B cell (primary cell): ENCODE results near the gene INSYN2A.

ENCODE experiments used
- EZH2 ChIP-seq: IDR thresholded peaks from 2 replicates; pipeline ENCODE4 v1.6.1; 2012; ENCODE audit warnings: borderline replicate concordance, low read depth, mild to moderate bottlenecking, moderate library complexity, low read length; ENCODE audit not compliant: insufficient read depth, poor library complexity, severe bottlenecking
- TF ChIP-seq, protein P1 (sequence below): fragments of 200-600 bp; IDR thresholded peaks from one replicate; pipeline ENCODE4 v1.8.0; 2022; ENCODE audit warnings: antibody characterized with exemption, mild to moderate bottlenecking

DNA sequence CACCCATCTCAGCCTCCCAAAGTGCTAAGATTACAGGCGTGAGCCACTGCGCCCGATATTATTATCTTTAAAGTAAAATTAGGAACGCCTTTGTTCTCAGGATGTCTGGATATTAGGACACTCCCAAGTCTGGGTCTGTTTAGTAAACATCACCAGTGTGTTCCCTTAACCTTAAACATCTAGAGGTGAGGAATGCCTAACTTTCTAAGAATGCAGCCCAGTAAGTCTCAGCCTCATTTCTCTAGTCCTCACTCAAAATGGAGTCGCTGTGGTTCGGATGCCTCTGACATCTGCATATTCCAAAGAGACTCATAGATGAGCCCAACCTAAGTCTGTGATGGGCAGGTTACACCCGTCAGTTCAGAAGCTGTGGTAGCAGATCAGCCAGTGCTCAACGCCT is 4.3 kb upstream of the INSYN2A start:
- TF ChIP-seq, protein P1, sequence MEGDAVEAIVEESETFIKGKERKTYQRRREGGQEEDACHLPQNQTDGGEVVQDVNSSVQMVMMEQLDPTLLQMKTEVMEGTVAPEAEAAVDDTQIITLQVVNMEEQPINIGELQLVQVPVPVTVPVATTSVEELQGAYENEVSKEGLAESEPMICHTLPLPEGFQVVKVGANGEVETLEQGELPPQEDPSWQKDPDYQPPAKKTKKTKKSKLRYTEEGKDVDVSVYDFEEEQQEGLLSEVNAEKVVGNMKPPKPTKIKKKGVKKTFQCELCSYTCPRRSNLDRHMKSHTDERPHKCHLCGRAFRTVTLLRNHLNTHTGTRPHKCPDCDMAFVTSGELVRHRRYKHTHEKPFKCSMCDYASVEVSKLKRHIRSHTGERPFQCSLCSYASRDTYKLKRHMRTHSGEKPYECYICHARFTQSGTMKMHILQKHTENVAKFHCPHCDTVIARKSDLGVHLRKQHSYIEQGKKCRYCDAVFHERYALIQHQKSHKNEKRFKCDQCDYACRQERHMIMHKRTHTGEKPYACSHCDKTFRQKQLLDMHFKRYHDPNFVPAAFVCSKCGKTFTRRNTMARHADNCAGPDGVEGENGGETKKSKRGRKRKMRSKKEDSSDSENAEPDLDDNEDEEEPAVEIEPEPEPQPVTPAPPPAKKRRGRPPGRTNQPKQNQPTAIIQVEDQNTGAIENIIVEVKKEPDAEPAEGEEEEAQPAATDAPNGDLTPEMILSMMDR, result no peak
- TF ChIP-seq EZH2, result no peak
